Kidney epithelial cell (primary cell): ENCODE results near the gene FUT3. TPM values are rescaled to one million over a fixed set of nuclear protein-coding genes. Genes with fewer than 3 reads are reported as not detected.

Source experiments
- DNase-seq: peaks from one replicate; pipeline ENCODE4 v3.0.0-alpha.2; 2010; ENCODE audit warnings: low read depth
- H3K27me3 ChIP-seq: 2 replicates; pipeline ENCODE4 v1.6.0; 2011; ENCODE audit warnings: low read length; ENCODE audit not compliant: control insufficient read depth, insufficient read depth
- H3K36me3 ChIP-seq: 2 replicates; pipeline ENCODE4 v1.5.1; 2011; ENCODE audit warnings: low read length; ENCODE audit not compliant: control insufficient read depth, insufficient read depth
- H3K4me3 ChIP-seq: 2 replicates; pipeline ENCODE4 v1.5.1; 2011; ENCODE audit warnings: low read depth, mild to moderate bottlenecking, control low read depth, low read length
- total RNA-seq: library from RNA; depleted of rRNA; stranded (reverse); fragments of >200 nt; gene quantifications from 2 replicates; pipeline ENCODE4 v1.2.3, GENCODE V29; 2015
- TF ChIP-seq, protein P1 (sequence below): IDR thresholded peaks from 2 replicates; pipeline ENCODE4 v1.5.1; 2011; ENCODE audit warnings: mild to moderate bottlenecking, moderate library complexity, low read length, control low read depth, inconsistent platforms; ENCODE audit not compliant: insufficient read depth, poor library complexity, severe bottlenecking

FUT3 gene
- total RNA-seq, 1 donor from 2014 or later, result 8.8 TPM

DNA sequence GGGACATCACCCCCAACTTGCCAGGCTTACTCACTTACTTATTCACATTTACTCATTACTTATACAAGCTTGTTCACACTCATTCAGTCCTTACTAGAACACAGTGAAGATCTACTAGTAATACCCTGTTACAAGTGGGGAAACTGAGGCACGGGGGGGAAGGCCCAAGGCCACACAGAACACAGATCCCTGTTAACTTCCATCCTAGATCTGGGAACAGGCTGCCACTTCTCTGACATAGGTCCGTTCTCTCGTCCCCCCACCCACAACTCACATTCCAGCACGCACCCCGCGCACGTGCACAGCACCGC, 47.9 kb downstream of the FUT3 start:
- TF ChIP-seq, protein P1, sequence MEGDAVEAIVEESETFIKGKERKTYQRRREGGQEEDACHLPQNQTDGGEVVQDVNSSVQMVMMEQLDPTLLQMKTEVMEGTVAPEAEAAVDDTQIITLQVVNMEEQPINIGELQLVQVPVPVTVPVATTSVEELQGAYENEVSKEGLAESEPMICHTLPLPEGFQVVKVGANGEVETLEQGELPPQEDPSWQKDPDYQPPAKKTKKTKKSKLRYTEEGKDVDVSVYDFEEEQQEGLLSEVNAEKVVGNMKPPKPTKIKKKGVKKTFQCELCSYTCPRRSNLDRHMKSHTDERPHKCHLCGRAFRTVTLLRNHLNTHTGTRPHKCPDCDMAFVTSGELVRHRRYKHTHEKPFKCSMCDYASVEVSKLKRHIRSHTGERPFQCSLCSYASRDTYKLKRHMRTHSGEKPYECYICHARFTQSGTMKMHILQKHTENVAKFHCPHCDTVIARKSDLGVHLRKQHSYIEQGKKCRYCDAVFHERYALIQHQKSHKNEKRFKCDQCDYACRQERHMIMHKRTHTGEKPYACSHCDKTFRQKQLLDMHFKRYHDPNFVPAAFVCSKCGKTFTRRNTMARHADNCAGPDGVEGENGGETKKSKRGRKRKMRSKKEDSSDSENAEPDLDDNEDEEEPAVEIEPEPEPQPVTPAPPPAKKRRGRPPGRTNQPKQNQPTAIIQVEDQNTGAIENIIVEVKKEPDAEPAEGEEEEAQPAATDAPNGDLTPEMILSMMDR, result no peak
- DNase-seq, result no peak
- Histone ChIP-seq H3K4me3 (no peak overlapping the region), H3K36me3 (no peaks in the 10 kb centered on the region), H3K27me3 (peaks cover 35% of the 10 kb centered on the region)

DNA sequence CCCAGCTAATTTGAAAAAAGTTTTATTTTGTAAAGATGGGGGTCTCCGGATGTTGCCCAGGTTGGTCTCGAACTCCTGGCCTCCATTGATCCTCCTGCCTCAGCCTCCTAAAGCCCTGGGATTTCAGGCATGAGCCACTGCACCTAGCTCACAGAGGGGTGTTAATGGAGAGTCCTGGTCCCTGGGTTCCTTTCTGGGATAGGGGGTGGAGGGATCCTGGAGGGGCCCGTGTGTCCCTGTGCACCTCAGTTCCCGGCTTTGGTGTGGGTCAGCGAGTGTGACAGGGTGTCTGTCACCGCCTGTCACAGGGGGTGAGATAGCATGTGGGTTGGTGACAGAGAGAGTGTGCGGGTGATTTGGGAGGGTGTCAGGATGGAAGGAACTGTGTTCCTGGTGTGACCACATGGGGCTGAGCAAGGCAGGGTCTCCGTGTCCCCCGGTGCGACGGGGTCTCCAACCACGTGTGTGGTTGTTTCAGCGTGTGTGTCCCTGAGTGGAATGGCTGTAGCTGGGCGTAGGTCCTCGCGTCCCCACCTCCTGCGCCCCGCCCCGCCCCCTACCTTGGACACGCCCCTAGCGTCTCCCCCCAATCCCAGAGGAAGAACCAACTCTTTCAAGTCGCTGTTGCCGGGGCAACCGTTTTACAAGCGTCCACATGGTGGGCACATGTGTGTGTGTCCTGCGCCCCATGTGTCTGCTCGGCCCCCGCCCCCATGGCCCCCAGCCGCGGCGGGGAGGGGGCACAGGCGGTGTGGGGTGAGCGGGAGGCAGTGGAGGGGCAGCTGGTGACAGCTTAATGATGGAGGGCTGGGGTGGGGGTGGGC, 49.2 kb downstream of the FUT3 start:
- Histone ChIP-seq H3K4me3 (no peak overlapping the region), H3K27me3 (peaks cover 33% of the 10 kb centered on the region), H3K36me3 (no peaks in the 10 kb centered on the region)
- TF ChIP-seq, protein P1, result no peak
- DNase-seq, result no peak

DNA sequence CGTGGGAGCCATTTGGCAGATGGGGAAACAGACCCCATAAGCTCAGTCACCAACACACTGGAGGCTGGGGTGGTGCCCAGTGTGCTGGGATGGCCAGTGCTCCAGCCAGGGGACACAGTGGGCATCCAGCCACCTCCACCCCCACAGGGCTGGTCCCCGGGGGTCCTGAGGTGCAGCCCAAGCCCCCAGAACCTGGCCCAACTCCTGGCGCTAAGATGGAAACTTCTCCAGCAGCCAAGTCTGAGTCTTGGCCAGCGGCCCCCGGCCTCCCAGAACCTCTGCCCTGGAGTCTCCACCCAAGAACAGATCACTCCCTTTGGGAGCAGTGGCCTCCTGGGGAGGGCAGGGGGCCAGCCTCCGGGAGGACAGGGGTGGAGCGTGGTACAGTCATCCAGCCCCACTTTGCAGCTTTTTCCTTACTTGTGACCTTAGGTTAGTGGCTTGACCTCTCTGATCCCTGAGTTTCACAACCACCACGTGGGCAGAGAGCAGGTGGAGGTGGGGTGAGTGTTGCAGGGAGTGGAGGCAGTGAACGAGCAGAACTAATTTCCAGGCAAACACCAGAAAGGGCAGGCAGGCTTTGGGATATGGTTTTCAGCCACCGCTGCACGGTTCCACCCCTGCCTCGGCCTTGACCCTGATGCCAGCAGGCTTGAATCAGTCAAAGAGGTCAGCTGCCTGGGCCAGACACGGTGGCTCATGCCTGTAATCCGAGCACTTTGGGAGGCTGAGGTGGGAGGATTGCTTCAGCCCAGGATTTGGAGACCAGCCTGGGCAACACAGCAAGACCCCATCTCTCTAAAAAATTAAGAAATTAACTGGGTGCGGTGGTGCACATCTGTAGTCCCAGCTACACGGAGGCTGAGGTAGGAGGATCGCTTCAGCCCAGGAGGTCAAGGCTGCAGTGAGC, 50.6 kb downstream of the FUT3 start:
- no peak overlapping the region for H3K4me3 ChIP-seq
- H3K27me3 ChIP-seq, result peaks cover 24% of the 10 kb centered on the region
- no peak for DNase-seq
- TF ChIP-seq, protein P1, result no peak
- H3K36me3 ChIP-seq, result no peaks in the 10 kb centered on the region

DNA sequence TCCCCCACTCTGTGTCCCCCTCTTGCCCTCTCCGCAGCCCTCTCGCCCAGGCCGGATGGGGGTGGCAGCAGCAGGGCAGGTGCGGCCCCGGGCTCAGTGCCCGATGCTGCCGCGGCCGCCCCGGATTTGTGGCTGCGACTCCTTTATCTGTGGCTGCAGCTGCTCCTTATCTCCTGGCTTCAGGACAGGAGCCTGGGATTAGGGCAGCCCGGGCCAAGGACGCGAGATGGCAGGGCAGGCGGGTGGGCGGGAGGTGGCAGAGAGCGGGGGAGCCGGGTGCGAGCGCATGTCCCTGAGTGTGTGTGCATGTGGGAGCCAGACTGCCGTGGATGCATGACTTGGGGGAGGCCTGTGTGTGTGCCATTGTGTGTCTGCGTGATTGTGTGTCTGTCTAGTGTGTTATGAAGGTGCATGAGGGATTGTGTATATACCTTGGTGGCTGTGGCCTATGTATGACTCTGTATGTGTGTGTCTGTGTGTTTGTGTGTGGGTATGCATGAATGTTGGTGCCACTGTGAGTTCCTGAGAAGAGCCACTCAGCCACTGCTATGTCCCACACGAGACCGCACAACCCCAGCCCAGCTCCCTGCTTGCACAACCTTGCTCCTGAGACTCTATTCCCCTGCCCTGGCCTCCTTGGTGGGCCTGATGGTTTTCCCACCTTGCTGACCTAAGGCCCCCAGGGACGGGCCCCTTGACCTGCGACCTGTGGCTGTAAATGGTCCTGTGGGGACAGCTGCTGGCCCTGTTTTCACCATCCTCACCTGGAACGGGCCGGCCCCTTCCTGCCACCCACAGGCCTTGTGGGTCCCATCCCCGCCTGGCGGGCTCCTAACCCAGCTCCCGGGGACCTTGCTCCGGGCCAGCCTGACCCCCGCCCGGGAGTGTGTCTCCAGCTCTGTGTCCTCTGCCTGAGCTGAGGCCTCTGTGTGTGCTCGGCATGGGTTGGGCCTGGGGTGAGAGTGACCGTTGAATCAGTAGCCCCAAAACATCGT, 51.7 kb downstream of the FUT3 start:
- H3K27me3 ChIP-seq, result peaks cover 18% of the 10 kb centered on the region
- no peaks in the 10 kb centered on the region for H3K36me3 ChIP-seq
- TF ChIP-seq, protein P1, result no peak
- no peak for DNase-seq
- no peak overlapping the region for H3K4me3 ChIP-seq

DNA sequence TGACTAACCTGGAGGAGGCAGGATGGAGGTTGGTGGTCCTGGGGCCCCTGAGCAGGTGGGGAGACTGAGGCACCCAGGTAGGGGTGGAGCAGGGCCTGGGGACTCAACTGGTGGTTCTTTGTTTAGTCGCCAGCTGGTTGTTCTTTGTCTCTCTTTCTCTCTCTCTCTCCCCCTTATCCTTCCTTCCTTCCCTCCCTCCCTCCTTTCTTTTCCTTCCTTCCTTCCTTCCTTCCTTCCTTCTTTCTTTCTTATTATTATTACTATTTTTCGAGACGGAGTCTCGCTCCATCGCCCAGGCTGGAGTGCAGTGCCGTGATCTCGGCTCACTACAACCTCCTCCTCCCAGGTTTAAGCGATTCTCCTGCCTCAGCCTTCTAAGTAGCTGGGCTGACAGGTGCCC, 53.0 kb downstream of the FUT3 start:
- Histone ChIP-seq H3K36me3 (no peaks in the 10 kb centered on the region), H3K27me3 (peaks cover 10% of the 10 kb centered on the region), H3K4me3 (no peak overlapping the region)
- no peak for DNase-seq
- TF ChIP-seq, protein P1, result no peak
